NK-92 treated with Interleukin-12 subunit alpha and Interleukin-12 subunit beta, amount 100 ng/mL, for 24 hours (cell line): Measurements from ENCODE around the gene ZNF584.
A peak's percentile ranks its signal among the peaks of the same experiment; 100 is the strongest.

Experiments used
- DNase-seq: peaks from one replicate; lab custom pipeline; 2025; lab: John Stamatoyannopoulos, UW

The ZNF584 gene

DNA sequence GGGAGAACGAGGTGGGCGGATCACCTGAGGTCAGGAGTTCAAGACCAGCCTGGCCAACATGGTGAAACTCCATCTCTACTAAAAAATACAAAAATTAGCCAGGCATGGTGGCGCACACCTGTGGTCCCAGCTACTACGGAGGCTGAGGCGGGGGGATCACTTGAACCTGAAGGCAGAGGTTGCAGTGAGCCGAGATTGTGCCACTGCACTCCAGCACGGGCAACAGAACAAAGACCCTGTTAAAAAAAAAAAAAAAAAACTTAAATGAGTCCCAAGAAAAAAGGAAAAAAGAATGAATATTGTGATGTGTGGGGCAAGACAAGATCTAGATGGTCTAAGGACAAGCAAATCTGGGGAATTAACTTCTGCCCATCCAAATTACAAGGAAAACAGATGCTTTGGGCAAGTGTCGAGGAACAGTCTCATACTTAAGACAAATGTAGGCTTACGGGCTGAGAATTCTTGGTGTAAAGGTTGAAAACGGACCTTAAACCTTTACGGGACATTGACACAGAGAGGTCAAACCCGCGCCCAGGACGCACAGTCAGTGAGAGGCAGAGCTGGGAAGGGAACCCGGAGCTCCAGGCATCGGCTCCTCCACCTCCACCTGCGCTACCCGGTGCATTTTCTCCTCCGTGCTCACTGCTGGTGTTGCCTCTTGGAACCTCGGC lies 57.8 kb downstream of the ZNF584 start:
- DNase-seq = no peak

DNA sequence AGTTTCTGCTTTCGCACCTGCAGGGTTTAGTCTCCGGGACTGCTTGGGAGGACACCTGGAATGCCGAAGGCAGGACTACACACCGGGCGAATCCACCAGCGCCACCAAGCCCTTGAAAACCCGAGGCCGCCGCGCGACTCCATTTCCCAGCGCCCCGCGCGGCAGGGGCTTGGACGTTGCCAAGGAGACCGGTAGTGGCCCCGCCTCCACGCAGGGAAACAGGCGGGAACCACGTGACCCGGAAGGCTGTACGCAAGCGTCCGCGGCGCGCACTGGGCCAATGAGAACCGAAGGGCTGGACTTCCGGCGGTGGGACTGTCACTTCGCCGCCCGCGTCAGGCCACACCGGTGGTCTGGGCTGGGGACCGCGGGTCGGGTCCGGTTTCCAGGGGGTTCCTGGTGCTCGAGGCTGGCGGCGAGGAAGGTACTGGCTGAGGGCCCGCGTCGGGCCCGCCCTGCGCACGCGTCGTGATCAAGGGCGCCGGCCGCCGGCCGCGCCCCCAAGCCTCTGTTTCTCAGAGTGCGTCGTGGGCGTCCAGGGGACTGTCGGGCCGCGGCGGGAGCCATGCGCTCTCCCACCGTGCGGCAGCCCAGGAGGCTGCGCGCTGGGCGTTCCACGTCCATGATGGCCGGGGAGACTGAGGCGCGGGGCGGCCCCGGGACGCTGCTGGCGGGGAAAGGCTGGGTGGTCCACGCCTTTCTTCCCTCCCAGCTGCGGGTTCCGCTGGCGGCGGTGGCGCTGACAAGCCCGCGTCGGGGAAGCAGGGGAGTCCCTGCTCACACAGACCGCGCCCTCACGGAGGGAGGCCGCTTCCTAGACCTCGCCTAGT lies 58.5 kb downstream of the ZNF584 start, which contains the start of gene ZNF324:
Gene ZNF324, plus strand, starts transcription at position 321 of the 830 bp plus-strand sequence. CDS start 2,106 bp downstream, outside the sequence.
- peak; percentile 95 for DNase-seq
